SK-N-SH treated with all-trans-retinoic acid at 6 μM for 48 hours (cell line): ENCODE data around the gene OMP.

Source experiments
- ARNTL ChIP-seq: fragments of 450-650 bp; formaldehyde crosslinking; IDR thresholded peaks from 2 replicates; pipeline ENCODE4 v1.5.0; 2020; ENCODE audit warnings: low read depth, mild to moderate bottlenecking, moderate library complexity, borderline replicate concordance
- BACH2 ChIP-seq: fragments of 250-450 bp; sonication (Bioruptor Pico); IDR thresholded peaks from 2 replicates; pipeline ENCODE4 v1.9.0; 2021; ENCODE audit warnings: mild to moderate bottlenecking, borderline replicate concordance
- CREB5 ChIP-seq: fragments of 250-450 bp; sonication (Bioruptor Pico); IDR thresholded peaks from 2 replicates; pipeline ENCODE4 v1.5.1; 2020; ENCODE audit warnings: low read depth, mild to moderate bottlenecking, moderate library complexity
- CSDC2 ChIP-seq: fragments of 250-450 bp; sonication (Bioruptor Pico); IDR thresholded peaks from 2 replicates; pipeline ENCODE4 v1.5.0; 2020; ENCODE audit warnings: mild to moderate bottlenecking, moderate library complexity
- OSR1 ChIP-seq: fragments of 250-450 bp; sonication (Bioruptor Pico); IDR thresholded peaks from 2 replicates; pipeline ENCODE4 v1.8.0; 2022; ENCODE audit warnings: moderate library complexity, mild to moderate bottlenecking, inconsistent platforms
- PATZ1 ChIP-seq: fragments of 250-450 bp; sonication (Bioruptor Pico); IDR thresholded peaks from 2 replicates; pipeline ENCODE4 v1.8.0; 2020; ENCODE audit warnings: mild to moderate bottlenecking, moderate library complexity, borderline replicate concordance
- POU6F1 ChIP-seq: fragments of 250-450 bp; sonication (Bioruptor Pico); IDR thresholded peaks from 2 replicates; pipeline ENCODE4 v1.8.0; 2021; ENCODE audit warnings: low read depth, mild to moderate bottlenecking, moderate library complexity, borderline replicate concordance
- SNAI2 ChIP-seq: fragments of 250-450 bp; sonication (Bioruptor Pico); IDR thresholded peaks from 2 replicates; pipeline ENCODE4 v1.5.0; 2020; ENCODE audit warnings: mild to moderate bottlenecking, moderate library complexity
- TCF4 ChIP-seq: fragments of 250-450 bp; sonication (Bioruptor Pico); IDR thresholded peaks from 2 replicates; pipeline ENCODE4 v1.8.0; 2021; ENCODE audit warnings: mild to moderate bottlenecking, moderate library complexity, borderline replicate concordance
- ZC3H10 ChIP-seq: fragments of 250-450 bp; sonication (Bioruptor Pico); IDR thresholded peaks from 2 replicates; pipeline ENCODE4 v1.5.1; 2021; ENCODE audit warnings: mild to moderate bottlenecking, moderate library complexity
- ZFP30 ChIP-seq: fragments of 450-650 bp; formaldehyde crosslinking; IDR thresholded peaks from 2 replicates; pipeline ENCODE4 v1.5.0; 2022; ENCODE audit warnings: mild to moderate bottlenecking, moderate library complexity
- ZNF565 ChIP-seq: fragments of 450-650 bp; formaldehyde crosslinking; conservative IDR thresholded peaks from 2 replicates; pipeline ENCODE4 v1.5.0; 2020; ENCODE audit warnings: low read depth, mild to moderate bottlenecking, moderate library complexity
- ZNF8 ChIP-seq: fragments of 450-650 bp; formaldehyde crosslinking; IDR thresholded peaks from 2 replicates; pipeline ENCODE4 v1.5.0; 2020; ENCODE audit warnings: mild to moderate bottlenecking, moderate library complexity

GRCh38 chr11:77081381-77081851, 21.2 kb upstream of the OMP start:
- TF ChIP-seq PATZ1 (CRISPR knock-in tag) (no peak), ZFP30 (CRISPR knock-in tag) (no peak), ZNF565 (CRISPR knock-in tag) (no peak), POU6F1 (no peak), CSDC2 (CRISPR knock-in tag) (no peak), ARNTL (CRISPR knock-in tag) (no peak), TCF4 (CRISPR knock-in tag) (no peak), BACH2 (CRISPR knock-in tag) (no peak), OSR1 (CRISPR knock-in tag) (no peak), ZNF8 (CRISPR knock-in tag) (no peak), CREB5 (CRISPR knock-in tag) (no peak), ZC3H10 (no peak), SNAI2 (no peak)
